A673 (cell line): ENCODE results near the gene COL19A1. TPM values are rescaled to one million over a fixed set of nuclear protein-coding genes. Genes with fewer than 3 reads are reported as not detected.
"Not testable (repeated sequence)": the region's sequence is repeated elsewhere in the genome, so short reads cannot be mapped to it uniquely, and the experiment has no call there.

Source experiments
- BruUV-seq: library from RNA; stranded (reverse); fragments of 400-500 nt; replicated peaks from 2 replicates; lab custom pipeline; 2021; lab: Mats Ljungman, UMichigan
- CTCF ChIA-PET: fragments of 300-600 bp; sonication (Branson Sonifier 250); formaldehyde crosslinking; loops from one replicate; lab custom pipeline; 2022; ENCODE audit warnings: antibody characterized with exemption; lab: Charles Lee
- POLR2A ChIA-PET: fragments of 300-600 bp; sonication (Branson Sonifier 250); formaldehyde crosslinking; loops from one replicate; lab custom pipeline; 2022; ENCODE audit warnings: antibody characterized with exemption; ENCODE audit not compliant: low non-redundant PET; lab: Charles Lee
- DNase-seq: peaks from one replicate; pipeline ENCODE4 v3.0.0-alpha.2; 2015; ENCODE audit warnings: low spot score
- H3K27ac ChIP-seq: fragments of 200-600 bp; sonication (generic); 2 replicates; pipeline ENCODE4 v1.5.1; 2016; ENCODE audit warnings: mixed run types, low read depth, mild to moderate bottlenecking, mixed read lengths, antibody characterized with exemption, low read length; ENCODE audit not compliant: poor library complexity, severe bottlenecking
- H3K27me3 ChIP-seq: fragments of 200-600 bp; sonication (generic); replicated peaks from 2 replicates; pipeline ENCODE4 v1.6.1; 2017; ENCODE audit warnings: mixed run types, low read depth, mild to moderate bottlenecking, mixed read lengths, antibody characterized with exemption, low read length; ENCODE audit not compliant: insufficient read depth, poor library complexity
- H3K36me3 ChIP-seq: fragments of 200-600 bp; sonication (generic); 2 replicates; pipeline ENCODE4 v1.6.1; 2016; ENCODE audit warnings: mixed run types, mild to moderate bottlenecking, mixed read lengths, antibody characterized with exemption, low read length; ENCODE audit not compliant: insufficient read depth, poor library complexity, severe bottlenecking
- H3K4me1 ChIP-seq: fragments of 200-600 bp; sonication (generic); 2 replicates; pipeline ENCODE4 v1.6.1; 2017; ENCODE audit warnings: mixed run types, mild to moderate bottlenecking, mixed read lengths, antibody characterized with exemption, low read length; ENCODE audit not compliant: insufficient read depth, poor library complexity, severe bottlenecking
- H3K4me3 ChIP-seq: fragments of 200-600 bp; sonication (generic); 2 replicates; pipeline ENCODE4 v1.5.1; 2016; ENCODE audit warnings: low read depth, mixed run types, mild to moderate bottlenecking, mixed read lengths, low read length; ENCODE audit not compliant: poor library complexity, severe bottlenecking
- H3K9me3 ChIP-seq: fragments of 200-600 bp; sonication (generic); 2 replicates; pipeline ENCODE4 v1.6.1; 2016; ENCODE audit warnings: mixed run types, low read depth, mild to moderate bottlenecking, mixed read lengths, antibody characterized with exemption, low read length; ENCODE audit not compliant: poor library complexity, severe bottlenecking
- CTCF ChIP-seq: fragments of 300-800, 200-600 bp; sonication (generic); conservative IDR thresholded peaks from 2 replicates; pipeline ENCODE4 v1.5.1; 2017; ENCODE audit warnings: low read depth, mild to moderate bottlenecking, antibody characterized with exemption, low read length, moderate library complexity, mixed read lengths
- EZH2 ChIP-seq: fragments of 200-600 bp; sonication (generic); IDR thresholded peaks from 2 replicates; pipeline ENCODE4 v1.6.1; 2017; ENCODE audit warnings: borderline replicate concordance, low read depth, mild to moderate bottlenecking, mixed read lengths, antibody characterized with exemption, low read length; ENCODE audit not compliant: poor library complexity, severe bottlenecking
- intact Hi-C: fragments of 100-400 bp; cut with micrococcal nuclease; formaldehyde crosslinking; loops from one replicate; pipeline ENCODE4 v1.10.0; 2022; ENCODE audit not compliant: unreplicated experiment
- total RNA-seq: library from RNA; stranded (reverse); gene quantifications from 2 replicates; pipeline ENCODE4 v1.2.3, GENCODE V29; 2021

The COL19A1 gene
- total RNA-seq, 1 experiment from 2014 or later = 0.37 TPM

DNA sequence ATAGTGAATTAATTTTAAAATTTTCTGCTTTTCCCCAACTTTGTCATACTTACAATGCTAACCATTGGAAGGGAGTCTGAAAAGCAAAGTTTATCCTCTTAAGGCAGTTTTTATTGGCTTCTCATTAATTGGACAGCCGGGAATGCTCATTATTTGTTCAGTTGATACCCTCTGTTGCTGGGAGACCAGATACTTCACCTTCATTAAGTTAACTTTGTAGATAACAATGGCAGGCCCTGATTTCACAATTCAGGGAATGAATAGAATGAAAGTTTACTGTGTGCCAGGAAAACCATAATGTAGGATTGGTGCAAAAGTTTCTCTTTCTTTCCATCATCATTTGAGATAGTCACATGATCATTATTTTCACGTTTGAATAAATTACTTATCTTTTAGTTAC lies 49.0 kb downstream of the COL19A1 start:
- Histone ChIP-seq H3K4me1 (peaks cover 20% of the 10 kb centered on the region), H3K27me3 (no peaks in the 10 kb centered on the region), H3K9me3 (no peaks in the 10 kb centered on the region), H3K36me3 (no peaks in the 10 kb centered on the region), H3K27ac (no peak overlapping the region), H3K4me3 (no peak overlapping the region)
- TF ChIP-seq CTCF (no peak), EZH2 (no peak)
- BruUV-seq = no TSS peak
- CTCF ChIA-PET = no interaction called here
- POLR2A ChIA-PET = no interaction called here
- DNase-seq = no peak
- intact Hi-C loops = no loop called here

DNA sequence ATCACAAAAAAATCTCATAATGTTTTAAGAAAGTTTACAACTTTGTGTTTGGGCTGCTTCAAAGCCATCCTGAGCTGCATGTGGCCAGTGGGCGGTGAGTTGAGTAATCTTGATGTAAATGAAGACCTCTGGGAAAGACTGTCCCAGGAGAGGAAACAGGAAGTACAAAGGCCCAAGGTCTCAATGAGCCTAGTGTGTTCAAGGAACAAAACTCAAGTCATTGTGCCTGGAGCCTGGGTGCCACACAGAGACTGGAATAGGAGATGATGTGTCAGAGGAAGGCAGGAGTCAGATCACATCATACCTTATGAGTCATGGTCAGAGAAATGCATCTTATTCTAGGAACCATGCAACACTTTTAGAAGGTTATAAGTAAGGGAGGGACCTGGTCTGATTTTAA lies 51.5 kb downstream of the COL19A1 start:
- H3K27me3 ChIP-seq = no peaks in the 10 kb centered on the region
- DNase-seq = peak; percentile 93
- ChIA-PET CTCF (no interaction called here), POLR2A (no interaction called here)
- BruUV-seq = no TSS peak
- H3K27ac ChIP-seq = no peak overlapping the region
- no peak overlapping the region for H3K4me3 ChIP-seq
- intact Hi-C loops = no loop called here
- H3K4me1 ChIP-seq = peaks cover 20% of the 10 kb centered on the region
- H3K9me3 ChIP-seq = no peaks in the 10 kb centered on the region
- TF ChIP-seq EZH2 (no peak), CTCF (no peak)
- no peaks in the 10 kb centered on the region for H3K36me3 ChIP-seq

DNA sequence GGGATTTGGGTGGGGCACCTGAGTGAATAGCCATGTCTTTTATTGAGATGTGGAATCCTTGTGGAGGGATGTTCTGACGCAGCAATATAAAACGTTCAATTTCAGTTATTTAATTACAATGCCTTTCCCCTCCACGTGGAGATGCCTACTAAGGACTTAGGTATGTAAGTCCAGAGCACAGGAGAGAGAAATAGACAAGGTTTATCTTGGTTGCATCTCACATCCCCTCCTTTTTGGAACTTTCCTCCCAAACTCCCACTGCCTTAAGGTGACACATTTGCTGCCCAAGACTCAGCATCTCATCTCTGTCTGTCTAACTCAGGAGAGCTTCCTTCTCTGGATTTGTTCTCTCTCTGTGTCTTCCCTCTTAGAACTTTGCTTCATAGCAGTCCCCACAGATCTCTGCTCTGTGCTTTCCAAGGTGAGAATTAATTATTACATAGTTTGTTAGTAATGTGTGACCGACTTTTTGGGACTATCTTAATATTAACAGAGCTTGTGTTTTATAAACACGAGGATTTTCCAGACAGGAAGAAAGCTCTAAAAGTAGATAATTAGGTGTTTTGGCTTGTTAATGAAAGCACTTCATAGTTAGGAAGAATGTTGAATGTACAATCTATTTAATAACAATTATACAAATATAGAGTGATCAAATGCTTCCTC lies 52.6 kb downstream of the COL19A1 start:
- intact Hi-C loops = no loop called here
- BruUV-seq = no TSS peak
- ChIA-PET CTCF (no interaction called here), POLR2A (no interaction called here)
- Histone ChIP-seq H3K4me1 (peaks cover 17% of the 10 kb centered on the region), H3K4me3 (no peak overlapping the region), H3K36me3 (no peaks in the 10 kb centered on the region), H3K9me3 (peaks cover 4% of the 10 kb centered on the region), H3K27ac (no peak overlapping the region), H3K27me3 (no peaks in the 10 kb centered on the region)
- TF ChIP-seq CTCF = no peak
- TF ChIP-seq EZH2 = no peak
- DNase-seq = no peak

DNA sequence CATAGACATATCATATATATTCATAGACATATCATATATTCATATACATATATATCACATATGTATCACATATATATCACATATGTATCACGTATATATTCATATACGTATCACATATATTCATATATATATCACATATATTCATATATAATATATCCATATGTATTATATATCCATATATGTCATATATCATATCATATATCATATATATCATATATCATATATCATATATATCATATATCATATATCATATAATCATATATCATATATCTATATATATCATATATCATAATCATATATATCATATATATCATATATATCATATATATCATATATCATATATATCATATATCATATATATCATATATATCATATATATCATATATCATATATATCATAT lies 54.7 kb downstream of the COL19A1 start:
- CTCF ChIA-PET = not testable (repeated sequence)

GRCh38 chr6:69921611-69922010 lies 55.3 kb downstream of the COL19A1 start:
- H3K27me3 ChIP-seq, H3K4me3 ChIP-seq, H3K36me3 ChIP-seq, intact Hi-C loops, H3K4me1 ChIP-seq, BruUV-seq, H3K9me3 ChIP-seq, DNase-seq, CTCF ChIA-PET, H3K27ac ChIP-seq: not testable (repeated sequence)
- POLR2A ChIA-PET = interaction anchor here (0.7 kb wide), 1 partner anchor 1191 kb away, joined by 13 read pairs; no protein-coding TSS in a partner anchor

More for the DNA sequence above, 54.7 kb downstream of the COL19A1 start:
- BruUV-seq, H3K27me3 ChIP-seq, H3K27ac ChIP-seq, POLR2A ChIA-PET, H3K4me3 ChIP-seq, H3K9me3 ChIP-seq, intact Hi-C loops, H3K36me3 ChIP-seq, H3K4me1 ChIP-seq, DNase-seq: not testable (repeated sequence)
